Esophagus muscularis mucosa (tissue), 3 donors: Measurements from ENCODE around the gene RFFL.

Experiments
- CTCF ChIP-seq, 3 experiments: fragments of 200-600 bp in 2 of 3; fragments of 450-650 bp in 1 of 3; sonication (generic) in 2 of 3; IDR thresholded peaks; one replicate each; pipeline ENCODE4 v1.5.1; 2017 to 2019; ENCODE audit warnings: antibody characterized with exemption in 3 of 3, mild to moderate bottlenecking in 2 of 3, moderate library complexity in 1 of 3
- POLR2A ChIP-seq: fragments of 450-650 bp; IDR thresholded peaks from one replicate; pipeline ENCODE4 v1.6.1; 2017; ENCODE audit warnings: antibody characterized with exemption, moderate library complexity, mild to moderate bottlenecking, low read depth

GRCh38 chr17:35052780-35053179 is 10.7 kb downstream of the RFFL start:
- TF ChIP-seq CTCF (IDR thresholded peaks at IDR 0.05): no peak
- TF ChIP-seq POLR2A: no peak
